GM18526 (cell line): ENCODE results near the gene MYCBP2.

ENCODE experiments used
- POLR2A ChIP-seq: IDR thresholded peaks from 3 replicates; pipeline ENCODE4 v1.6.1; 2011; ENCODE audit not compliant: insufficient read length; ENCODE audit errors: extremely low read depth

MYCBP2 gene

DNA sequence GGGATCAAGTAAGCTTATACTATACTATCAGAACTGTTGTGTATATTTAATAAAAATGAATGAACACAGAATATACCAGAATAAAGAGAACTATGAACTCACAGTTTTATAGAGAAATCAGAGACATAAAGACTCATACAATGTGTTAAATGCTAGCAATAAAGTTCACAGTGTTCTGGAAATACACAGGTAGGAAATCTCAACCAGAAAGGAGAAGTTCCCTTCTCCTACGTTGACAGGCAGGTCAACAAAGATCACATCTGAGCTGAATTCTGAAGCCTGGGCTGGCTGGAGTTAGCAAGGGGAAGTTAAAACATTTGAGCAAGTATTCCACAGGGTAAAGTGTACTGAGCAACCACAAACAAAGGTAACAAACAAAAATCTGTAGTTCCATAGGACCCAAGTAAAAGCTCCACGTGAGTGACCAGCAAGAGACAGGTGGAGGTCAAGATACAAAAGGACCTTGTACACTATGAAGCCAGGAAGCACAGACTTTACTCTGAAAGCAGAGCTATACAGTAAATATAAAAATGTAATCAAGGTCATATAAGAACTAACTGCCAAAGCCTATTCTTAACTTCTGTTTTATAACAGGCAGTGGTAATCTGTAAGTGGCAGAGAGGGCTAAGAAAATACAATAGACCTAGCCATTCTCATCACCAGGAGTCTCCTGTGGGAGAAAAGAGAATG lies 312.9 kb downstream of the MYCBP2 start:
- TF ChIP-seq POLR2A = no peak

DNA sequence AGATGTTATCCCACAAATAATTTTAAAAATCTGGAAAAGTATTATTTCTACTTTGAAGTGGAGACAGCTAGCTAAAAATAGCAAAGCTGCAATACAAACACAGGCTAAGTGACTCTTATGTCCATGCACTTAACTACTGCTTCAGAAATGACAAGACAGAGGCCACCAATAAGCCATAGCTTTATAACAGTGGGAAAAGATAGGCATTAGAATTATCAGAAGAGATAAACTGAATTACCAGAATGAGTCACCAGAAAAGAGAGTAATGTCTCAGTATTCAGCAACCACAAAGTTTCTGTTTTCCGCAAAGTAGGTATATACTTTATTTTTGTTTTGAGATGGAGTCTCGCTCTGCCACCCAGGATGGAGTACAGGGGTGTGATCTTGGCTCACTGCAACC lies 317.9 kb downstream of the MYCBP2 start:
- no peak for TF ChIP-seq POLR2A

DNA sequence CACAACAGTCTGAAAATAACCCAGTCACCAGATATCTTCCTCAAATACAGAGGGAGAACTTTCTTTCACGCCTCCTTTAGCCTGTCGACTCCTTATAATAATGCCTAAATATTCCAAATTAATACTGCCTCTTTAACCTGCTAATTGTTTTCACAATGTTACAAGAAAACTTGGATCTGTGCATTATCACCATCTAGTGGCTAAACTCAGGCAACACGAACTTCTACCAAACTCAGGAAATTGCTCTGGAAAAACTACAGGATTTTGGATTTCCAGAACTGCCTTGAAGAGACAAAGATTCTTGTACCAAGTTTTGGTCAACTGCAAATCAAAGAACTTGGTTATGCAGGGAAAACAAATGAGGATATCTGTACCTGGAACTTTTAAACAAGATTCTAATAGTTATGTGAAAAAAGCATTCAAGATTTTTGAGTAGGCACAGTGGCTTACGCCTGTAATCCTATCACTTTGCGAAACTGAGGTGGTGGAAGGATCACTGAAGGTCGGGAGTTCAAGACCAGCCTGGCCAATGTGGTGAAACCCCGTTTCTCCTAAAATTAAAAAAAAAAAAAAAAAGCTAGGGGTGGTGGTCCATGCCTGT lies 324.2 kb downstream of the MYCBP2 start:
- TF ChIP-seq POLR2A = no peak

DNA sequence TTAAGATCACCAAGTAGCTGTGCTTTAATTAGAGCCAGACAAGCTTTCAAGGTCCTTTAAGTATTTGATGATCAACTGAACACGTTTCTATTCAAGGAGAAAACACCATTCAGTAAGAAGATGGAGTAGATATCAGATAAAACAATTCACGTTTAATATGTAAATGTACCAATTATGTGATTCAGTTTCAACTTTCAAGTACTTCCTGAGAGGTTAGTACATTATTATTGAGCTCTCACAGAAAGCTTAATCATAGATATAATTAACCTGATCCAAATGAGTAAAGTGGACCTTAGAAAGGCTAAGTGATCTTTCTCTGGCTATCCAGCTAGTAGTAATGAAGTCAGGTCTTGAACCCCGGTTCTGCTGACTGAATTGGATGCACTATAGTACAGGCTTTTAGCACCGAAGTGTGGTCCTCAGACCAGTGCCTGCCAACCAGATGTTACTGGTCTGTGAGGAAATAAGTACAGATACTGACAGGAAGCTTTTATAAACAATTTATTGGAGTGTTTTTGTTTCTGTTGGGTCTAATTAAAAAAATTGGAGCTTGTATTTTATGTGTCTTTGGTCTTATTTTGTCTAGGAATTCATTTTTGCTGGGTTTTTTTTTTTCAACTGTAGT lies 324.8 kb downstream of the MYCBP2 start:
- no peak for TF ChIP-seq POLR2A

DNA sequence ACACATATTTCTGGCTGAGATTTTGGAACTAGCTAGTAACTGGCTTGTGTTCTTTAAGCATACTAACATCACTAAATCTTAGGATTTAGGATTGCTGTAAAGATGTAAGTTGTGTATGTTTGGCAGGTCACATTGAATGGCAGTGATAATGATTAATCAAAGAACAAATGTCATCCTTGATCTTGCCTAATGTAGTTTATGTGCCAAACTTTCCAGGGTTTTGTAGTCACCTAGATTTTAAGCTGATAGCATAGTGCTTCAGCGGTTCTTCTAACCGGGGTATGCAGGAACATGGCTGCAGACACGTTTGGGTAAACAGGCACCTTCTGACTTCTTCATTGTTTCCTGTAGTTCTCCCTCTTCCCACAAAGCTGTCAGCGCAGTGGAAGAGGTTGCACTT lies 325.4 kb downstream of the MYCBP2 start:
- no peak for TF ChIP-seq POLR2A

DNA sequence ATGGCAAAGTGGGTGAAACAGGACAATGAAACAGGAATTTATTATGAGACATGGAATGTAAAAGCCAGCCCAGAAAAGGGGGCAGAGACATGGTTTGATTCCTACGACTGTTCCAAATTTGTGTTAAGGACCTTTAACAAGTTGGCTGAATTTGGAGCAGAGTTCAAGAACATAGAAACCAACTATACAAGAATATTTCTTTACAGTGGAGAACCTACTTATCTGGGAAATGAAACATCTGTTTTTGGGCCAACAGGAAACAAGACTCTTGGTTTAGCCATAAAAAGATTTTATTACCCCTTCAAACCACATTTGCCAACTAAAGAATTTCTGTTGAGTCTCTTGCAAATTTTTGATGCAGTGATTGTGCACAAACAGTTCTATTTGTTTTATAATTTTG lies 326.4 kb downstream of the MYCBP2 start:
- TF ChIP-seq POLR2A = no peak
